IPS-18c (cell line): Measurements from ENCODE around the gene SPECC1.

ENCODE experiments used
- H3K4me3 ChIP-seq: 2 replicates; pipeline ENCODE4 v1.7.0; 2013; ENCODE audit warnings: low read depth, mild to moderate bottlenecking, low read length, moderate library complexity; ENCODE audit not compliant: insufficient read depth
- H3K9me3 ChIP-seq: one replicate; pipeline ENCODE4 v1.6.1; 2013; ENCODE audit warnings: mild to moderate bottlenecking, low read length, moderate library complexity; ENCODE audit not compliant: control insufficient read depth, insufficient read depth

The SPECC1 gene

DNA sequence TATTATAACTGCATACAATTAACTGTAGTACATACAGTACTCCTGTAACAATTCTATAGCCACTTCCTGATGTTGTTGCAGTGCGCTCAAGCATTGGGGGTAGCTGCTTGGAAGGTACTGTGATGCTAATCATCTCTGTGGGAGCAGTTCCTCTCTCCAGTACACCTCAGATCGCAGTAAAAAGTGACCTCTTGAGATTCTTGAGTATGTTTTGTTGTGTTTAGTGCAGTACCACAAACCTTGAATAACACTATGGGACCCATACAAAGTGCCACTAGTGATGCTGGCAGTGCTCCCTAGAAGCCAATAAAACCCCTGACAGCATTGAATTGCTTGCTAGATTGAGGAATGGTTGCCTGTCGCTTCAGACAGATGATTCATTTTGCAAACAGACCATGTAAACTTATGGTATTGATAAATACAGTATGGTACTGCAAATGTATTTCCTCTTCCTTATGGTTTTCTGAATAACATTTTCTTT lies 193.0 kb downstream of the SPECC1 start:
- no peak overlapping the region for H3K4me3 ChIP-seq

DNA sequence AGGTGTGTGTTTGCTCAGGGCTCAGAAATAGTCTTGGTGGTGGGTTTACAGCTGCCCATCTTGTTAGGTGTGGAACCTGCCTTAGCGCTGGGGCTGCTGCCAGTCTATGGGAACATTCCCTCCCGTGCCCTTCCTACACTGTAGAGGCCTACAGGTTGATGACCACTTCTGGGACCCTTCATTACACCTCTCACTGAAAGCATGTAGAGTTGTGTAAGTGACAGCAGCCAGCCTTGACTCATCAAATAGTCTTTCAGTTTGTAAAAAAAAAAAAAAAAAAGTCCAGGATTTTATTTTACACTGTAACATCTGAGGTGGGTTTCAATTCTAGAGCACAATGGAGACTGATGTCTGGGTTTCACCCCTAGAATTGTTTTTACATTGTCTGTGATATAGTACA lies 193.9 kb downstream of the SPECC1 start:
- no peaks in the 10 kb centered on the region for H3K9me3 ChIP-seq
- H3K4me3 ChIP-seq, result no peak overlapping the region

More for the DNA sequence above, 193.0 kb downstream of the SPECC1 start:
- no peaks in the 10 kb centered on the region for H3K9me3 ChIP-seq

DNA sequence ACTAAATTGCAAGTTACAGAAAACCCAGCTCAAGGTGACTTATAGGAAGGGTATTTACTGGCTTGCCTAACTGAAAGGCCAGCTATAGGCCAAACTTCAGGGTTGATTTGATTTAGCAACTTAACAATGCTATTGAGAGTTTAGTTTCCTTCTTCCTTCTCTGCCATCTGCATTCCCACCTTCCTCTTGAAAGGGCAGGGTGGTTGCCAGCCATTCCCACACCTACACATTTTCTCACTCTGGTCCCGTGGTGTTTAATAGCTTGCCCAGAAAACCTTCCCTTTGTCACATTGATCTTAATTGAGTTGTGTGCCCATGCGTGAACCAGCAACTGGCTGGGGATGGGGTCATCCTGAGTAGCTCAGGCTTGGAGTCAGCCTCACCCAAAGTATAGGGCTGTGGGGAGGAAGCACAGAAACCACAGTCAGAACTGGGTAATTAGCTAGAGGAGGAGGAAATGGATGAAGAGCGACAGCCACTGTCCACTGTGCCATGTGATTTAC lies 194.7 kb downstream of the SPECC1 start:
- H3K9me3 ChIP-seq, result no peaks in the 10 kb centered on the region

DNA sequence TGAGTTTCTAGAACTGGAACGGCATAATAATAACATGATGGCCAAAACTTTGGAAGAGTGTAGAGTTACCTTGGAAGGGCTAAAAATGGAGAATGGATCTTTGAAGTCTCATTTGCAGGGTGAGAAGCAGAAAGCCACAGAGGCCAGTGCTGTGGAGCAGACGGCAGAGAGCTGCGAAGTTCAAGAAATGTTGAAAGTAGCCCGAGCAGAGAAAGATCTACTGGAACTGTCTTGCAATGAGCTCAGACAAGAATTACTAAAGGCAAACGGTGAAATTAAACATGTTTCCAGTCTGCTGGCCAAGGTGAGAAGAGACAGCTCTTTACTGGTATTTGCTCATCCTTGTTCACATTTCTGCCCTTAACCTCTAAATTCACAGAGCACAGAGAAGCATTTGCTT lies 196.4 kb downstream of the SPECC1 start:
- no peak overlapping the region for H3K4me3 ChIP-seq
- H3K9me3 ChIP-seq, result no peaks in the 10 kb centered on the region

More for the DNA sequence above, 194.7 kb downstream of the SPECC1 start:
- H3K4me3 ChIP-seq, result no peak overlapping the region

DNA sequence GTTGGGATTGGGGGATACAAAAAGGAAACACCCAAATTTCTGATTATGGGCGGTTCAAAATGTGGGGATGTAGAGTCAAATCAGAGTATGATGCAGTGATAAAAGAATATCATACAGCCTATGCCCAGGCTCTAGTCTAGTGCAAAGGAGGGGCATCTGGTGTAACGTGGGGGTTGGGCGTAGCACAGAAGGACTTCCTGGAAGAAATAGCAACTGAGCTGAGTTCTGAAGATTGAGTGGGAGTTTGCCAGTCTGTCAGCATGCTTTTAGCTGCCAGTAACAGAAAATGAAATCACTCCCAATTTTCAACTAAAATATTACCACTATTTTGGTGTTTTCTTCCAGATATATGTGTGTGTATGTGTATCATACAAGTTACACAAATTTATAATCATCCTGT lies 196.9 kb downstream of the SPECC1 start:
- Histone ChIP-seq H3K9me3 (no peaks in the 10 kb centered on the region), H3K4me3 (no peak overlapping the region)

DNA sequence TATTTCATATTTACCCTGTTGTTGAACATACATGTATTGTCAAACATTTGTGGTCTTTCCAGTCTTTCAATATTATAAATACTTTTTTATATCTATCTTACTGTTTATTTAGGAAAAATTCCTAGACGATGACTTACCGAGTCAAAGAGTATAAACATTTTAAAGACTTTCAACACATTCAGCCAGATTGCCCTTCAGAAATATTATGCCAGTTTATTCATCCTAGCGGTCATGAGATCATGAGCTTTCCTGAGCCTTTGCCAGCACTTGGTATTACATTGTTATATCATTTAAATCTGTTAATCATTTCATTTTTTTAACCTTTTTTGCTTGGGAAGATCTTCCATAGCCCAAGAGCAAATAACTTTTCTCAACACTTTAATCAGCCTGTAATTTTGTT lies 197.4 kb downstream of the SPECC1 start:
- Histone ChIP-seq H3K9me3 (no peaks in the 10 kb centered on the region), H3K4me3 (no peak overlapping the region)

DNA sequence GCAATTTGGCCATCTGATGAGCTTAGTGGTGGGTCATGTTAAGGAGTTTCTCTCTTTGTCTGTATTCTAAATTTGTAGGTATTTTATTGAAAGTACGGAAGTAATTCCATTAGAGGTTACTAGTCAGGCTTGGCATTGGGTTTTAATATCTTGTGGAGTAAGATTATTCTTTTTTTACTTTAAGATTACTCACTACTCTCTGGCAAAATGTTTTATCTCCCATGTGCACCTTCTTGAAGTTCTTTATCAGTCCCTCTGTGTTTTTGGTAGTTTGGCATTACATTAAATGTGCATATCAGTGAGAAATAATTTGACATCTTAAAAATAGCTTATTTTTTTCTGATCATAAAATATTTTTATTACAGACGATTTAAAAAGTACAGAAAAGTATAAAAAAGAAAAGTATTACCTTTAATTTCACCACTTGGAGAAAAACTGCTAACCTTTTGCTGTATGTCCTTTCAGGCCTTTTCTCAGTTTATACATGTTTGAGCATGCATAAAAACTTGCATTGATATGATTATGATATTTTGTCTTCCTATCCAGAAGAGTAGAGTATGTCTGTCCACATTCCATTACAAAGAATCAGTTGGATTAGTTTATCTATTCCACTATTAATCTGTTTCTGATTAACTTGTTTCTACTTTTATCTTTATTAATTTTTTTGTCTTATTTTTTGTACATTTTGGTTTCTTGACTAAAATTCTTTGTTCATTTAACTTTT lies 198.3 kb downstream of the SPECC1 start:
- Histone ChIP-seq H3K9me3 (no peaks in the 10 kb centered on the region), H3K4me3 (no peak overlapping the region)

DNA sequence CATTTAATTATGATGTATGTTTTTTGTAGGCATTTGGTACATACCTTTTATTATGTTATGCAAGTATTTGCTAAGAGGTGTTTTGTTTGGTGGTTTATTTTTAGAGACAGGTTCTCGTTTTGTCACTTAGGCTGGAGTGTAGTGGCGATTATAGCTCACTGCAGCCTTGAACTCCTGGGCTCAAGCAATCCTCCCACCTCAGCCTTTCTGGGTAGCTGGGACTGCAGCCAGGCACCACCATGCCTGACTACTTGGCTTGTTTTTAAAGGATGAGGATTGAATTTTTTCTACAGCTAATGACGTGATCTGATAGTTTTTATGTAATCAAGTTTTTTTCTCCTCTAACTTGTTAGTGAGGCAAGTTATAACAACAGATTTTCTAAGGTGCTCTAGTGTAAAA lies 199.6 kb downstream of the SPECC1 start:
- H3K9me3 ChIP-seq, result no peaks in the 10 kb centered on the region
- no peak overlapping the region for H3K4me3 ChIP-seq

DNA sequence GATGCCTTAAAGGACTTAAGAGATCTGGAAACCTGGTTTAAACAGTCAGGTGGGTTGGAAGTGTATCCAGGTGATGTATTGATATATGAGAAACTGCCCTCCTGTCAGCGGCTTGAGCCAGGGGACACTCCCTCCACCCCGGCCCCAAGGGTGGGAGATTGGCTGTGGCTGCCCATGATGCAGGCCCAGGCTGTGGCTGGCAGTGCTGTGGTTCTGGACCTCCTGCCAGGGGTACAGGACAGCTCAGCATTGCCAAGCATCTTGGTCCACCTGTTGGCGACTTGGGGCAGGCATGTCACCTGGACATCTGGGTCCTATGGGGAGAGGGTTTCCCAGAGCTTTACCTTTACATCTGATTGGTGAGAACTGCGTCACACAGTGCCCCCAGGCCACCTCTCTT lies 201.0 kb downstream of the SPECC1 start:
- no peak overlapping the region for H3K4me3 ChIP-seq
- H3K9me3 ChIP-seq, result no peaks in the 10 kb centered on the region

DNA sequence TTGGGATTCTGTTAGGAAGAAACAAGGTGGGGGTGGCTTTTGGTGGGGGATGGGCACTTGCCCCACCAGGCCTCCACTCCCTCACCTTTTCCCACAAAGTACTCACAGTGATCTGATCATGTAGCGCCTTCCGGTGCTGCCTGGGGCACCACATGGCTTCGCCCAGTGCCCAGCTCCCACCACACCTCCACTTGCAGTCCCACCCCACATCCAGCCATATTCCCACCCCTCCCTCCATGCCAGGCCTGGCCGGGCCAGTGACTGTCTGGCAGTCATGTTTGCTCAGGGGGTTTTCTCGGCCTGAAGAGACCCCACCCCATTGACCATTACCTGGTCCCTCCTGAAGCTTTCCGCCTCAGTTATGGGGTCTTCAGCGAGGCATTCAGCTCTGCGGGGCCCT lies 201.5 kb downstream of the SPECC1 start:
- H3K9me3 ChIP-seq, result no peaks in the 10 kb centered on the region
- no peak overlapping the region; the same call in 1 of the 2 replicates for H3K4me3 ChIP-seq

DNA sequence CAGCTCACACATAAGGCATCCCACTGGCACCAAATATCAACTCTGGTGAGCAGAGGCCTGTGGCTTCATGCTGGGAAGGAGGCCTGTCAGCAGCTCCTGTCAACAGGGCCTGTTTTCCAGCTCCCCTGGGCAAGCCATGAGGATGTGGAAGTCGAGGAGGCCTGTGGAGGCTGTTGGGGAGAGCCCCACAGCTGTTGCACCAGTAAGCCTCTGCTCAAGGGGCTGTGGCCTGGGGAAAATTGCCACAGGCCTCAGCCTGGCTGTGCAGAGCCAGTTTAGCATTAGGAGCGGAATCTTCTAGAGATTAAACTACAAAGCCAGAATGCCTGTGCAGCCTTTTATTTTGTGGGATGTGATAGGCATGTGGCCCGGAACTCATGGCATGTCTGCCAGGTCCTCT lies 202.1 kb downstream of the SPECC1 start:
- no peaks in the 10 kb centered on the region for H3K9me3 ChIP-seq
- H3K4me3 ChIP-seq, result no peak overlapping the region

DNA sequence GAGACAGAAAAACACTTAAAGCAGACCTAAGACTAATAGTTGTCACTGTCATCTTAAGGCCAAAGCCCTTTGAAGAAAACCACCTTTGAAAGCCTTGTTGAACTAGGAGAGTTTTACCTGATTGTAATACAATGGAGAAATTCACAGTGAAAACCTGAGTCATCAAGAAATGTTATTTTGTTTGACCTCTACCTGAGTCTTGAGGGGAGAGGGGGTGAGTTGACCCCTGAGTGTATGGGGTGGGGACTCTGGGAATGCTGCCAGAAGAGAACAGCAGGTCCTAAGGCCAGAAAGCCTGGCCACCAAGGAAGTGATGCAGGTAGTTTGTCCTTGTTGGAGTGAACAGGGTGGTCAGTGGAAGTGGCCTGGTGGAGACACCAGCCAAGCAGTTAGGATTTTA lies 204.3 kb downstream of the SPECC1 start:
- Histone ChIP-seq H3K4me3 (no peak overlapping the region), H3K9me3 (no peaks in the 10 kb centered on the region)

DNA sequence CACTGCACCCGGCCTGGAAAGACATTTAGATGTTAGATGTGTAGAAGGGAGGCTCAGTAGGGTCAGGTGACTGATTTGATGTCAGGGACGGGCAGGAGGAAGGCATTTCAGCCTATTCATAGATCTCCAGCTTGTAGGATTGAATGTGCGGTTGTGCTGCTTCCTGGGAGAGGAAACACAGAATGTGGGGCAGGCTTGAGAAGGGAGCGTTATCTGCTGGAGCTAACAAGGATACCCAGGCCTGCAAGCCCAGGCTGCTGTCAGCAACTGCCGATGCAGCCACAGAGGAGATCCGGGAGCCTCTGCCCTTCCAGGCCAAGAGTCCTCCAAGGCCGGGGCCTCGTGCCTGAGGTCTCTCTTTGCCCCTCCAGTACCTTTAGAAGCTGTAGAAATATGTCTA lies 205.6 kb downstream of the SPECC1 start:
- no peak overlapping the region for H3K4me3 ChIP-seq
- H3K9me3 ChIP-seq, result no peaks in the 10 kb centered on the region

DNA sequence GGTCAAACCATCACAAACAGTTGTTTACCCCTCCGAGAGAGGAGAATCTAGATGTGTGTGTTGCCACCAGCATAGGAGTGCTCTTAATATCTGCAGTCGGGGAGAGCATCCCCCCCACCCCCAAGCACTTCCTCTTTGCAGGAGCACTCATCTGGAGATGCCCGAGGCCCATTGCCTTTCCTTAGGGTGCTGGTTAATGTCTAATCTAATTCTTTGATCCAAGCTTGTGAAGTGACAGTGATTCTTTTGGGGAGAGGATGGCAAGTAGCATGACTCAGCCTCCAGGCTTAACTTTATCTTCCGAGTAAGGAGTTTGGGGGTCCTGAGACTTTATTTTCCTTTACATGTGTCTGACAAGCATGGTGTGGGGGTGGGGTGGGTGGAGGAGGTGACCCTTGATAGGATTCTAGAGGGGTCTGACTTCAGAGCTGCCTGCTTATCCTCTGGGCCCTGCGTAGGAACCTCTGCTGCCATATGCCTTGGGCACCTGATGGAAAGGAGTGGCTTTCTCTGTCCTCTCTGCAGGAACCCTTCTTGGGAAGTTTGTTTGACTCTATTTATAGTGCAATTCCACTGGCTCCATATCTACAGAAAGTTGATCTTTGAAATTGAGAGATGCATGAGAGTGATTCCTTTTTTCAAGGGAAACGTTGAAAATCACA lies 207.1 kb downstream of the SPECC1 start:
- H3K4me3 ChIP-seq, result no peak overlapping the region
- no peaks in the 10 kb centered on the region for H3K9me3 ChIP-seq

DNA sequence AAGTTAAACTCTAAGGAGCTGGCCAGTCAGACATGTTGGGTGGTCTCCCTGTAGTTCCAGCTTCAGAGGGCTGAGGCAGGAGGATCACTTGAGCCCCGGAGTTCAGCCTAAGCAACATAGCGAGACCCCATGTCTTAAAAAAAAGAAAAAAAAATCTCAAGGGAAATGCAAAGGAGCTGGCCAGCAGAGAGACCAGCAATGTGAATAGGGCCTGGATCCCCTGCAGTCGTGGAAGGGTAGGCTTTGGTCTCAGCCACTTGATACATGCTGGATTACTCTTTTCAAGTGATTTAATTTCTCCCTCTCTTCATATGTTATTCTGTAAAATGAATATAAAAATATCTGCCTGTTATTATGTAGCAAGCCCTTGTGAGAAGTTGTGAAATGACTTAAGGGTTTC lies 207.7 kb downstream of the SPECC1 start:
- no peak overlapping the region for H3K4me3 ChIP-seq
- H3K9me3 ChIP-seq, result no peaks in the 10 kb centered on the region

DNA sequence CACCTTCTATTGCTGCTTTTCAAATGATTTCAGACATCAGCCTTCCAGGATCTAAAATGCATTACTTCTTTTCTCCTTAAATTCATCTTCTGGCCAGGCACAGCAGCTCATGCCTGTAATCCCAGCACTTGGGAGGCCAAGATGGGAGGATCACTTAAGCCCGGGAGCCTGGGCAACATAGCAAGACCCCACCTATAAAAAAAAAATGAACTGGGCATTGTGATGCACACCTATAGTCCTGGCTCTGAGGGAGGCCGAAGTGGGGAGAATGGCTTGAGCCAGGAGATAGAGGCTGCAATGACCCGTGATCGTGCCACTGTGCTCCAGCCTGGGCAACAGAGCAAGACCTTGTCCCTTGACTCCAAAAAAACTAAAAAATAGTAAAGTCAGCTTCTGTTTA lies 208.5 kb downstream of the SPECC1 start:
- Histone ChIP-seq H3K4me3 (no peak overlapping the region), H3K9me3 (no peaks in the 10 kb centered on the region)

DNA sequence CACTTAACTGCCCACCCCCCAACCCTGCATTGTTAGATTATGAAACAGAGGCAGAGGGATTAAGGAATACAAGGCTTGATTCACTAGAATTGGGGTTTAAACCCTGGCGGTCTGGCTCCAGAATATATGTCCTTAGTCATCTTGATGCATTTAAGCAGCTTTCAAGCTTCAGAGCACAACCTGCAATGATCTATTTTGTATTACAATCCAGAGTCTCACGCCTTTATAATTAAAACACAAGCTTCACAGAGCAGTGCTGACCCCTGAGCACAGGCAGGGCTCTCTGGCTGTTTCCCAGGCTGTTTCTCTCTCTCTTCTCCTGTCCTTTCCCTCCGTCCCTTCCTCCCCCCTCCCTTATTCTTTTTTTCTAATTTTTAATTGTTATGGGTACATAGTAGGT lies 209.1 kb downstream of the SPECC1 start:
- no peak overlapping the region for H3K4me3 ChIP-seq
- H3K9me3 ChIP-seq, result no peaks in the 10 kb centered on the region

DNA sequence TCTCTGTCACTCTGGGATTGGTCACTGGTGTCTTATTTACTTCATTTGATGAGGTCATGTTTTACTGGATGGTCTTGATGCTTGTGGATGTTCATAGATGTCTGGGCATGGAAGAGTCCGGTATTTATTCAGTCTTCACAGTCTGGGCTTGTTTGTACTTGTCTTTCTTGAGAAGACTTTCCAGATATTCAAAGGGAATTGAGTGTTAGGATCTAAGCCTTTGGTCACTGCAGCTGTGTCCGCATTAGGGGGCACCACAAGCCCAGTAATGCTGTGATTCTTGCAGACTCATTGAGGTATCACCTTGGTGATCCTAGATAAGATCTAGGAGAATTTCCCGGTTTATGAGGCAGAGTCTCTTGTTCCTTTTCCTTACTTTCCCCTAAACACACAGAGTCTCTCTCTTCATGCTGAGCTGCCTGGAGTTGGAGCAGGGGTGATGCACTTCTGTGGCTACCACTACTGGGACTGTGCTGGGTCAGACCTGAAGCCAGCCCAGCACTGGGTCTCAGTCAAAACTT lies 214.7 kb downstream of the SPECC1 start:
- H3K9me3 ChIP-seq, result no peaks in the 10 kb centered on the region
- no peak overlapping the region for H3K4me3 ChIP-seq
